ENCODE data around the gene RSPO1.

The RSPO1 gene

DNA sequence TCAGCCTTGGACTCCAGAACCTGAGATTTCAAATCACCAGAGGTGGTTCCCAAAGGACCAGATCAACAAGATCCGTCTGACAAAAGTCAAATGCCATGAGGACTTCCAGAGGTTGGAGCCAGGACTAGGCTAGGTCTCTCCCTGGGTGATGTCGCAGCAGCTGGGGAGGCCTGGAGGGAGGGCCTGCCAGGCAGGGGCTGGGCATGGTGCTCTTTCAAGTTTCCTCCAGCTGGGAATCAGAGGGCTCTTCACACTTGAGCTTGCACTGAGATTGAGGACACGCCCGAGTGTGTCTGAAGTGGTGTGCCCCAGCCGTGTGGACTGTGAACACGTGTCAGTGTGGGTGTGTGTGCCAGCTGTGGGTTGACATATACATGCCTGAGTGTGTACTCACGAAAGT lies 21.3 kb upstream of the RSPO1 start:
- DNase-seq: no peak

- DNase-seq: no peak
Observed at GRCh38 chr1:37655274-37655673, 20.6 kb upstream of the RSPO1 start.

DNA sequence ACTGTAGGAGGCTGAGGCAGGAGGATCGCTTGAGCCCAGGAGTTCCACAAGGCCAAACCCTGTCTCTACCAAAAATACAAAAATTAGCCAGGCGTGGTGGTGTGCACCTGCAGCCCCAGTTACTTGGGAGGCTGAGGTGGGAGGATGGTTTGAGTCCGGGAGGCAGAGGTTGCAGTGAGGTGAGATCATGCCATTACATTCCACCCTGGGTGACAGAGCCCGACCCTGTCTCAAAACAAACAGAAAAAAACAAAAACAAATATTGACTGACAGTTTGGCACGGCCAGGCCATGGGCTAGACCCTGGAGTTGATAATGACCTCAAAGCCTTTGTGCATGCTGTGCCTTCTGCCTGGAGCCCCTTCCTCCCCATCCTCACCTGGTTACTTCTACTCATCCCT lies 19.2 kb upstream of the RSPO1 start:
- DNase-seq: no peak

DNA sequence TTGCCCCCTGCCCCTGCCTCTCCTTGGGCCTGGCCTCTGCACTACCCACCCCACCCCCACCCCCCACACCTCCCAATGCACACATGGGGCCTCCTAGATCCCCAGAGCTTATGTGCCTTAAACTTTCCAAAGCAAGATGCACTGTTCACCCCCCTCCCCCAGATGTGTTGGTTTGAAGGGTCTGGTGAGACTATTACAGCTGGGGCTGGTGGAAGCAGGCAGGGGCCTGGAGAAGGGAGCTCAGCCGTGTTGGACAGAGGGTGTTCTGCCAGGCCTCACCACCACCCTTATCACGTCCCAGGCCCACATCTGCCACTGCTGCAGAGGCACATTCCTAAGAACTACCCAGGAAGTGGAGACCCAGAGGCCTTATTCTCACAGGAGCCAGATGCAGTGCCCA lies 18.3 kb upstream of the RSPO1 start:
- DNase-seq: no peak

DNA sequence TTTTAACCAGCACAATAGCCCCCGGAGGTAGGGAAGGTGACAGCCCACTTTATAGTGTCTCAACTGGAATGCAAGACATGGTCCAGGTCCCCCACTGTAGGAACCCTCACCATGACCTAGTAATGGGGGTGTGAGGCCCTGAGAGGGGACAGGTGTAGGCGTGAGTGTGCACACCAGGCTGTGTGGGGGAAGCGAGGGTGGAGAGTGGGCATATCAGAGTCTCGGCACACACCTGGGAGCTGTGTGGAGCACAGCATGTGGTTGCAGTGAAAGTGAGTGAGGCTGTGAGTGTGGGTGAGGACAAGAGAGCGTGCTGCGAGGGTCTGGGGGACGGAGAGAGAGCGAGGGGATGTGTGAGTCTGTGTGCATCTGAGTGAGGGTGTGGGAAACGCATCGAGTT lies 17.1 kb upstream of the RSPO1 start:
- no peak for DNase-seq

DNA sequence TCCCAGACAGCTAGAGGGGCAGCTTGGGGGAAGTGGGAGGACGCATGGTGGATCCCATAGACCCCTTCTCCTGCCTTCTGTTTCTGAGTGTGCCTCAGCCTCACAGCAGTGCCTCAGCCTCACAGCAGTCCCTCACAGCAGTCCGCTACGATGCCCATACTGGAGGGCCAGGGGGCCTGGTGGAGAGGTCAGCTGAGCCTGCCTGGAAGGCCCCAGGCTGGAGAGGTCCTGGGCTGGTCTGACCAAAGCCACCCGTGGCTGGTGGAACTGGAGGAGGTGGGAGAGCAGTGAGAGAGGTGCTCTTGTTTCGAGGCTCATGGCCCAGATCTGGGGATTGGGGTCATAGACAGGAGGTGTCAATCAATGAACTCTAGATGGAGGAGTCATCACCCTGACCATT lies 16.0 kb upstream of the RSPO1 start:
- no peak for DNase-seq

- no peak for DNase-seq
Observed at GRCh38 chr1:37650173-37650572, 15.5 kb upstream of the RSPO1 start.

GRCh38 chr1:37647281-37647680 lies 12.6 kb upstream of the RSPO1 start:
- no peak for DNase-seq

DNA sequence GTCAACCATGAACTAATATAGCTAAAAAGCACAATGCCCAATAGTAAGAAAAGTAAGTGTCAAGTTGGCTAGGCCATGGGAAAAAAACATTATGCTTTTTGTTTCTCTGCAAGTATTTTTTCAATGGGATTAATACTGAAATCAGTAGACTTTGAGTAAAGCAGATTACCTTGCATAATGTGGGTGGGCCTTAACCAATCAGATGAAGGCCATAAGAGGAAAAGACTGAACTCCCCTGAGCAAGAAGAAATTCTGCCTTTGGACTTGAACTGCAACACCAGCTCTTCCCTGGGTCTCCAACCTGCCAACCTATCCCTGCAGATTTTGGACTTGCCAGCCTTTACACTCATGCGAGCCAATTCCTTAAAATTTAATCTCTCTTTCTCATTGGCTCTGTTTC lies 6.4 kb upstream of the RSPO1 start:
- no peak for DNase-seq

DNA sequence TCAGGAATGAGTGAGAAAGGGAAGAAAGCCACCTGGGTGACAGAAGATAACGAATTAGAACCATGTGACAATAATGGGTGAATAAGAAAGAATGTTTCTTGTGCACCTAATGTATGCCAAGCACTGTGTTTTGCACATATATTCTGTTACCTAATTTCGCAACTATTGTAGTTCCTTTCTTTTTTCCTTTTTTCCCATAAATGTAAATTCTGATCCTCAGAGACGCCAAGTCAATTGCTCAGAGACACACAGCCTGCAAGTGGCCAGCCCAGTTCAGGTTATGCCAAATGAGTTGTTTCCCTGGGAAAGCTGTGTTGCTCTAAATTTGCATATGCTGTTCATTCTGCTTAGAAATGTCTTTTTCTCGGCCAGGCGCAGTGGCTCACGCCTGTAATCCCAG lies 1.7 kb upstream of the RSPO1 start:
- no peak for DNase-seq

GRCh38 chr1:37634992-37635902 lies 555 bp upstream of the RSPO1 start:
- DNase-seq: no peak

DNA sequence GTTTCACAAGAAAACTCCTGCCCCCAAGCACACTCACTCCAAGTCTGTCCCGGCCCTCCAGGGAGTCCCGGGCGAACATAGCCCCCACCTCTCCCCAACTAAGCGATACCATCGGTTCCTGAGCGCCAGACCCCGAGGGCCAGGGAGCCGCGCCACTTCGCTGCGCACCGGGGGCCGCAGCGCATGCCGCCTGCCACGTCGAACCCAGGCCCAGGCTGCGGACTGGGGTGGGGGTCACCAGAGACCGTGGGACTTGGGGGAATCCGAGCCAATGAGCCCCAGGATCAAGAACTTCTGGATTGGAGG lies 801 bp downstream of the RSPO1 start:
- no peak for DNase-seq

- DNase-seq: no peak
Observed at GRCh38 chr1:37633040-37633937, 1.4 kb downstream of the RSPO1 start.

- DNase-seq: no peak
Observed at GRCh38 chr1:37631036-37631435, 3.7 kb downstream of the RSPO1 start.

GRCh38 chr1:37630426-37631028 lies 4.2 kb downstream of the RSPO1 start:
- no peak for DNase-seq

- no peak for DNase-seq
Observed at GRCh38 chr1:37629726-37630425, 4.8 kb downstream of the RSPO1 start.

DNA sequence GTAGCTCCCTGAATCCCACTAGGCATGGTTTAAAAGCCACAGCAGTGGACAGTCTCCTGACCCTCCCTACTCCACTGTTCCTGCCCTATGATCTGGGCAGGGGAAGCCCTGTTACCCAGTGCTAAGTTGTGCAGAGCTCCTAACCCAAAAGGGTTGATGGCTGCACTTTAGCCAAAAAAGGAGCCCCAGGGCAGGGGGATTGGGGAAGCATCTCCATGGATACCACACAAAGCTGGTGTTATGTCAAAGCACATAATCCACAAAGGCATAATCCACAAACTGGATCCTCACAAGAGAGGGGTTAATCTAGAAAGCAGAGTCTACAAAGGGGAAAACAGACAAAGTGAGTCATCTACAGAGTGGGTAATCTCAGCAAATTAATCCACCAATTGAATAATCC lies 5.7 kb downstream of the RSPO1 start:
- no peak for DNase-seq

DNA sequence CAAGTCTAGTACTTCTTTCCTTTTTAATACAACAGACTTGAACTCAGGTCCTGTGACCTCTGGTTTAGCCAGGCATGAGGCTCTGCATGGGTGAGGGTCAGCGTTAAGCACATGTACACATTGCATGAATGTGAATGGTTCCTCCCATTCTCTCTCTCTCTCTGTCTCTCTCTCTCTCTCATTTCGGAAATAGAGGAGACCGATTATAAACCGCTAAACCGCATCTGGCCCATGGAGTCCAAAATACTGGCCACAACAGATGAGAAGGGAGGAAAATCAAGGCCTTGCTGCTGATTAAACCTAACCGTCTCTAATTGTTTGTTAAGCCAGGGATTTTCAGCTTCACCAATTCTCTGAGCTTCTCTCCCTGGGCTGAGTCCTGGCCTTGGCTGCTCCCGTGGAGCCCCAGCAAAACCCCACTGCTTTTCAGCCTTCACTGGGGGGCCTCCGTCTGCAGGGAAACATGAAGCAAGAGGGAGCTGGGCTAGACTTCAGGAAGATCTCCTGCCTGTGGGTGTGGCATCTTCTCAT lies 6.6 kb downstream of the RSPO1 start:
- DNase-seq: no peak

DNA sequence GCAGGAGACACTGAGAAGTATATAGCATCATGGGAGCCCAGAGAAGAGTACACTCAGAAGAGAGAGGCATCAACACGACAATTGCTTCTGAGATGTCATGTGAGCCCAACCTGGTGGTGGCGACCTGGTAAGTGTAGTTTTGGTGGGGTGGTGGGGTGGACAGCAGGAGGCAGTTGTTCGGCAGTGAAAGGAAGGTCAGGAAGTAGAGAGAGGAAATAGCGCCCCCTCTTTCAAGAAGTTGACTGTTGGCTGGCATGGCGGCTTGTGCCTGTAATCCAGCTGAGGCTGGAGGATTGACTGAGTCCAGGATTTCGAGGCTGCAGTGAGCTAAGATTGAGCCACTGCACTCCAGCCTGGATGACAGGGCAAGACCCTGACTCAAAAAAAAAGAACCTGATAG lies 12.6 kb downstream of the RSPO1 start:
- DNase-seq: no peak

GRCh38 chr1:37621326-37621870 lies 13.3 kb downstream of the RSPO1 start:
- no peak for DNase-seq

DNA sequence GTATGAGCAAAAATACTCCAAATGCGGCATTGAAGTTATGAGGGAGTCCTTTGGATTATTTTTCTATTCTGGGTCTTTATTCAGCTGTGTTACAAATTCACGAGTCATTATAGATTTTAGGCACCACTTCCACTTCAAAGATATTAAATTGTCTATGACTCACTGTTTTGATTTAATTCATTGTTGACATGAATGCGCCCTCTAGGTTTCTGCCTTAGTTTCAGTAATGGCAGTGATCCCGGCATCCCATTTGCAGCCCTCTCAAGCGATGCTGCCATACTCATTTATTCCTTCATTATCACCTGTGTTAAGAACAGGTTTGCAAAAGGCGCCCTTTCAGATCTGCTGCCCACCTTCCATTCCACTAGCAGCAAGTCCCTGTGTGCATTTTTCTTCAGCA lies 14.0 kb downstream of the RSPO1 start:
- no peak for DNase-seq

GRCh38 chr1:37616330-37616729 lies 18.4 kb downstream of the RSPO1 start:
- DNase-seq: no peak

GRCh38 chr1:37614105-37614504 lies 20.6 kb downstream of the RSPO1 start:
- no peak for DNase-seq
